HepG2 (cell line): ENCODE measurements around the gene GGTA1.
"Not testable (repeated sequence)": the region's sequence is repeated elsewhere in the genome, so short reads cannot be mapped to it uniquely, and the experiment has no call there.

Experiments
- RELA ChIP-seq: sonication (generic); formaldehyde crosslinking; IDR thresholded peaks from 2 replicates; pipeline ENCODE4 v1.4.0; 2020; ENCODE audit warnings: missing genetic modification reagents
- ZNF207 ChIP-seq: fragments of 450-650 bp; IDR thresholded peaks from 2 replicates; pipeline ENCODE4 v1.6.1; 2016; ENCODE audit warnings: antibody characterized with exemption, borderline replicate concordance
- ZNF274 ChIP-seq: sonication (generic); formaldehyde crosslinking; IDR thresholded peaks from 2 replicates; pipeline ENCODE4 v1.5.1; 2020; ENCODE audit warnings: mild to moderate bottlenecking, missing genetic modification reagents
- TF ChIP-seq, protein P1 (sequence below): sonication (generic); formaldehyde crosslinking; IDR thresholded peaks from 2 replicates; pipeline ENCODE4 v1.4.0; 2020; ENCODE audit warnings: missing genetic modification reagents, borderline replicate concordance
- TF ChIP-seq, protein P2 (sequence below): sonication (generic); formaldehyde crosslinking; IDR thresholded peaks from 2 replicates; pipeline ENCODE4 v1.5.0; 2020; ENCODE audit warnings: mild to moderate bottlenecking, missing genetic modification reagents, moderate library complexity

DNA sequence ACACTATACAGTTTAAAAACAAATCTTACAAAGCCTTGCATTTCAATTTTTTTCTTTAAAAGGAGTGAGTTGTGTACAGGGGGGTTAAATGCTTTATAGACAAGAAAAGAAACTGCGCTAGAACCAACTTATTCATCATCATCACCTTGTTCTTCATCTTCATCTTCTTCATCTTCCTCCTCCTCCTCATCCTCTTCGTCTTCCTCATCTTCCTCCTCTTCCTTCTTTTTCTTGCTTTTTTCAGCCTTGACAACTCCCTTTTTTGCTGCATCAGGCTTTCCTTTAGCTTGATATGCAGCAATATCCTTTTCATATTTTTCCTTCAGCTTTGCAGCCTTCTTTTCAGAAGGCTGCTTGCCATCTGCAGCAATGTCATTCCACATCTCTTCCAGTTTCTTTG lies 20.0 kb upstream of the GGTA1 start:
- TF ChIP-seq RELA (CRISPR knock-in tag); ZNF274 (CRISPR knock-in tag); ZNF207: not testable (repeated sequence)
- TF ChIP-seq, protein P1, sequence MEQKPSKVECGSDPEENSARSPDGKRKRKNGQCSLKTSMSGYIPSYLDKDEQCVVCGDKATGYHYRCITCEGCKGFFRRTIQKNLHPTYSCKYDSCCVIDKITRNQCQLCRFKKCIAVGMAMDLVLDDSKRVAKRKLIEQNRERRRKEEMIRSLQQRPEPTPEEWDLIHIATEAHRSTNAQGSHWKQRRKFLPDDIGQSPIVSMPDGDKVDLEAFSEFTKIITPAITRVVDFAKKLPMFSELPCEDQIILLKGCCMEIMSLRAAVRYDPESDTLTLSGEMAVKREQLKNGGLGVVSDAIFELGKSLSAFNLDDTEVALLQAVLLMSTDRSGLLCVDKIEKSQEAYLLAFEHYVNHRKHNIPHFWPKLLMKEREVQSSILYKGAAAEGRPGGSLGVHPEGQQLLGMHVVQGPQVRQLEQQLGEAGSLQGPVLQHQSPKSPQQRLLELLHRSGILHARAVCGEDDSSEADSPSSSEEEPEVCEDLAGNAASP (CRISPR knock-in tag), result not testable (repeated sequence)
- TF ChIP-seq, protein P2, sequence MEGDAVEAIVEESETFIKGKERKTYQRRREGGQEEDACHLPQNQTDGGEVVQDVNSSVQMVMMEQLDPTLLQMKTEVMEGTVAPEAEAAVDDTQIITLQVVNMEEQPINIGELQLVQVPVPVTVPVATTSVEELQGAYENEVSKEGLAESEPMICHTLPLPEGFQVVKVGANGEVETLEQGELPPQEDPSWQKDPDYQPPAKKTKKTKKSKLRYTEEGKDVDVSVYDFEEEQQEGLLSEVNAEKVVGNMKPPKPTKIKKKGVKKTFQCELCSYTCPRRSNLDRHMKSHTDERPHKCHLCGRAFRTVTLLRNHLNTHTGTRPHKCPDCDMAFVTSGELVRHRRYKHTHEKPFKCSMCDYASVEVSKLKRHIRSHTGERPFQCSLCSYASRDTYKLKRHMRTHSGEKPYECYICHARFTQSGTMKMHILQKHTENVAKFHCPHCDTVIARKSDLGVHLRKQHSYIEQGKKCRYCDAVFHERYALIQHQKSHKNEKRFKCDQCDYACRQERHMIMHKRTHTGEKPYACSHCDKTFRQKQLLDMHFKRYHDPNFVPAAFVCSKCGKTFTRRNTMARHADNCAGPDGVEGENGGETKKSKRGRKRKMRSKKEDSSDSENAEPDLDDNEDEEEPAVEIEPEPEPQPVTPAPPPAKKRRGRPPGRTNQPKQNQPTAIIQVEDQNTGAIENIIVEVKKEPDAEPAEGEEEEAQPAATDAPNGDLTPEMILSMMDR (CRISPR knock-in tag), result not testable (repeated sequence)
